ENCODE data around the gene NRXN3. TPM values are rescaled to one million over a fixed set of nuclear protein-coding genes. Genes with fewer than 3 reads are reported as not detected.

Gene NRXN3
- total and polyA plus RNA-seq, 2 experiments from 2014 or later = 1.0 to 1.8 TPM

- TF ChIP-seq ZNF462 (CRISPR knock-in tag; IDR thresholded peaks at IDR 0.05) (no peak), POLR2AphosphoS5 (IDR thresholded peaks at IDR 0.05; ENCODE audit: low read depth) (no peak), CTCF (conservative IDR thresholded peaks at IDR 0.05; ENCODE audit: low read depth in 2 of 2) (no peak), ETS1 (IDR thresholded peaks at IDR 0.05) (no peak), ZNF114 (CRISPR knock-in tag; IDR thresholded peaks at IDR 0.05) (no peak)
These were observed 841.7 kb downstream of the NRXN3 start (continued) for GRCh38 chr14:79011920-79012204.

- Histone ChIP-seq H3K79me2 (replicated peaks; ENCODE audit: insufficient read depth) (no peaks in the 10 kb centered on the region), H3K4me2 (no peak overlapping the region), H3F3A (replicated peaks; ENCODE audit: low read depth) (no peaks in the 10 kb centered on the region), H3K27ac (ENCODE audit: low read depth) (no peak overlapping the region), H4K20me1 (replicated peaks; ENCODE audit: insufficient read depth) (no peaks in the 10 kb centered on the region), H3K36me3 (ENCODE audit: insufficient read depth) (no peaks in the 10 kb centered on the region; the same call in 1 of the 2 replicates), H2AFZ (no peak overlapping the region), H3K9me2 (ENCODE audit: insufficient read depth) (no peaks in the 10 kb centered on the region), H3K4me1 (ENCODE audit: insufficient read depth) (no peaks in the 10 kb centered on the region), H3K4me3 (no peak overlapping the region), H3K27me3 (ENCODE audit: insufficient read depth) (no peaks in the 10 kb centered on the region)
- Mint-ChIP-seq H3K36me3 (ENCODE audit: low read depth) (no peaks in the 10 kb centered on the region), H3K4me3 (no peak overlapping the region), H3K9me3 (no peaks in the 10 kb centered on the region), H3K27ac (no peak overlapping the region), H3K27me3 (ENCODE audit: insufficient read depth, low read depth, poor library complexity) (no peaks in the 10 kb centered on the region), H3K4me1 (peaks cover 3% of the 10 kb centered on the region; the same call in 2 of the 3 replicates)
- TF ChIP-seq POLR2AphosphoS5 (IDR thresholded peaks at IDR 0.05; ENCODE audit: low read depth) (no peak), CTCF (conservative IDR thresholded peaks at IDR 0.05; ENCODE audit: low read depth in 2 of 2) (no peak)
- DNase-seq (ENCODE audit: low spot score) = no peak
- ATAC-seq = no peak
These were observed 846.8 kb downstream of the NRXN3 start for GRCh38 chr14:79016828-79017505.

Measured in GM23338 (cell line).